ENCODE measurements around the gene CLOCK.

- TF ChIP-seq CTCF (IDR thresholded peaks at IDR 0.05), result no peak
- TF ChIP-seq ZFX (IDR thresholded peaks at IDR 0.05; ENCODE audit: borderline replicate concordance), result no peak
Observed at GRCh38 chr4:55540271-55540670, 6.4 kb downstream of the CLOCK start.

All from 22Rv1 (cell line).